Small intestine (tissue), 7 donors: ENCODE results near the gene CNPY4. TPM values are rescaled to one million over a fixed set of nuclear protein-coding genes. Genes with fewer than 3 reads are reported as not detected.

Experiments
- DNase-seq, 2 donors: peaks; one replicate each; pipeline versions ENCODE4 v3.0.0 to v3.0.0-alpha.2; 2013
- FAIRE-seq: peaks from 2 replicates; lab custom pipeline; 2012; peaks lifted over from hg19 to GRCh38; lab: Jason Lieb, UNC
- H3K27ac ChIP-seq, 3 donors: one replicate each; pipeline ENCODE4 v1.5.1; 2013; ENCODE audit warnings: low read length in 2 of 3, mild to moderate bottlenecking in 2 of 3, control low read depth in 1 of 3, inconsistent platforms in 1 of 3, low read depth in 1 of 3, moderate library complexity in 1 of 3
- H3K27me3 ChIP-seq, 3 donors: one replicate each; pipeline ENCODE4 v1.6.1; 2013; ENCODE audit warnings: low read length in 3 of 3, inconsistent platforms in 1 of 3; ENCODE audit not compliant: control insufficient read depth in 3 of 3, insufficient read depth in 3 of 3
- H3K36me3 ChIP-seq, 3 donors: one replicate each; pipeline ENCODE4 v1.6.1; 2013; ENCODE audit warnings: low read length in 3 of 3, inconsistent platforms in 1 of 3, low read depth in 1 of 3, mild to moderate bottlenecking in 1 of 3, moderate library complexity in 1 of 3; ENCODE audit not compliant: control insufficient read depth in 3 of 3, insufficient read depth in 2 of 3
- H3K4me1 ChIP-seq, 3 donors: one replicate each; pipeline ENCODE4 v1.6.1; 2013; ENCODE audit warnings: low read length in 2 of 3, inconsistent platforms in 1 of 3, low read depth in 1 of 3, mild to moderate bottlenecking in 1 of 3, moderate library complexity in 1 of 3; ENCODE audit not compliant: control insufficient read depth in 3 of 3, insufficient read depth in 2 of 3
- H3K4me3 ChIP-seq, 3 donors: one replicate each; pipeline ENCODE4 v1.5.1; 2013; ENCODE audit warnings: low read length in 3 of 3, control low read depth in 1 of 3, inconsistent platforms in 1 of 3, low read depth in 1 of 3, mild to moderate bottlenecking in 1 of 3, moderate library complexity in 1 of 3
- H3K9me3 ChIP-seq, 2 donors: one replicate each; pipeline ENCODE4 v1.6.1; 2013; ENCODE audit warnings: low read depth in 1 of 2, low read length in 1 of 2; ENCODE audit not compliant: control insufficient read depth in 2 of 2, insufficient read depth in 1 of 2
- WGBS, 3 donors: extraction: QIAGEN DNeasy Blood & Tissue Kit; methylation state at CpG; one replicate each; pipeline ENCODE4 v1.1.7; 2013; 5-methylcytosine and 5-hydroxymethylcytosine counted together
- polyA plus RNA-seq, 4 donors: library from polyadenylated mRNA; stranded (reverse) in 3 of 4; unstranded in 1 of 4; fragments of 200-250 nt in 3 of 4; fragments of 120-200 nt in 1 of 4; gene quantifications; one replicate each; pipeline versions ENCODE4 v1.2.1 to v1.2.3, GENCODE V29; 2013
- donor health status: healthy with polysubstance abuse.
- donor health status: control.
- donor health status: control.
- donor health status: Bipolar disorder and iron deficiency.
- donor health status: healthy.

CNPY4 gene
- polyA plus RNA-seq, 4 donors = 2.5 to 14.0 (median 7.5) TPM

- Histone ChIP-seq H3K27ac (peak overlapping the region in 1 of 3 donors; percentile 91), H3K4me1 (peaks cover 2 to 17% (median 6%) of the 10 kb centered on the region in 3 donors), H3K4me3 (peak overlapping the region; percentile 55 to 68 (median 61)), H3K36me3 (peaks cover 0 to 23% (median 0%) of the 10 kb centered on the region in 3 donors), H3K9me3 (no peaks in the 10 kb centered on the region), H3K27me3 (no peaks in the 10 kb centered on the region)
- FAIRE-seq (no peak), DNase-seq (no peak)
- 17 to 20% (median 19%) methylated on average over 18 of the region's 18 CpGs for WGBS, 3 donors
Measured at GRCh38 chr7:100118388-100119071, 904 bp upstream of the CNPY4 start.

- WGBS, 3 donors = 22 to 42% (median 33%) methylated on average over 19 of the region's 19 CpGs
- FAIRE-seq (no peak), DNase-seq (peak in 1 of 2 donors; percentile 51)
- peak overlapping the region; percentile 50 to 68 (median 63) for H3K4me3 ChIP-seq
- no peaks in the 10 kb centered on the region for H3K9me3 ChIP-seq
- no peaks in the 10 kb centered on the region for H3K27me3 ChIP-seq
- peak overlapping the region; percentile 59 to 91 (median 65) for H3K27ac ChIP-seq
- H3K36me3 ChIP-seq = peaks cover 0 to 7% (median 0%) of the 10 kb centered on the region in 3 donors
- H3K4me1 ChIP-seq = peaks cover 5 to 24% (median 6%) of the 10 kb centered on the region in 3 donors
Measured at GRCh38 chr7:100119970-100120732, 717 bp downstream of the CNPY4 start.

GRCh38 chr7:100120733-100121036 is 1.3 kb downstream of the CNPY4 start:
- peak overlapping the region in 2 of 3 donors; percentile 25 to 91 for H3K27ac ChIP-seq
- FAIRE-seq (no peak), DNase-seq (no peak)
- H3K36me3 ChIP-seq = peaks cover 0 to 5% (median 0%) of the 10 kb centered on the region in 3 donors
- WGBS, 3 donors = 33 to 55% (median 44%) methylated on average over 1 of the region's 1 CpG
- peaks cover 5 to 30% (median 6%) of the 10 kb centered on the region in 3 donors for H3K4me1 ChIP-seq
- peak overlapping the region in 1 of 3 donors; percentile 68 for H3K4me3 ChIP-seq
- H3K27me3 ChIP-seq = no peaks in the 10 kb centered on the region
- no peaks in the 10 kb centered on the region for H3K9me3 ChIP-seq

- FAIRE-seq (no peak), DNase-seq (peak in 1 of 2 donors; percentile 62)
- Histone ChIP-seq H3K27ac (no peak overlapping the region), H3K36me3 (peaks cover 0 to 5% (median 0%) of the 10 kb centered on the region in 3 donors), H3K9me3 (no peaks in the 10 kb centered on the region), H3K27me3 (no peaks in the 10 kb centered on the region), H3K4me3 (no peak overlapping the region), H3K4me1 (peaks cover 5 to 35% (median 6%) of the 10 kb centered on the region in 3 donors)
- 13 to 66% (median 34%) methylated on average over 12 to 13 of the region's 13 CpGs for WGBS, 3 donors
Measured at GRCh38 chr7:100122067-100122466, 2.6 kb downstream of the CNPY4 start.

- Histone ChIP-seq H3K36me3 (peaks cover 0 to 5% (median 0%) of the 10 kb centered on the region in 3 donors), H3K4me1 (peaks cover 5 to 35% (median 6%) of the 10 kb centered on the region in 3 donors), H3K27me3 (no peaks in the 10 kb centered on the region), H3K4me3 (no peak overlapping the region), H3K27ac (no peak overlapping the region), H3K9me3 (no peaks in the 10 kb centered on the region)
- DNase-seq = no peak
- FAIRE-seq = no peak
- 92 to 100% (median 96%) methylated on average over 1 of the region's 1 CpG for WGBS, 3 donors
Measured at GRCh38 chr7:100122568-100122967, 3.1 kb downstream of the CNPY4 start.

- FAIRE-seq = no peak
- H3K9me3 ChIP-seq = no peaks in the 10 kb centered on the region
- H3K4me1 ChIP-seq = peaks cover 5 to 36% (median 6%) of the 10 kb centered on the region in 3 donors
- no peak overlapping the region for H3K4me3 ChIP-seq
- DNase-seq = peak; percentile 39 to 70
- WGBS, 3 donors = 61 to 72% (median 69%) methylated on average over 4 of the region's 4 CpGs
- peak overlapping the region; percentile 17 to 97 (median 64) for H3K27ac ChIP-seq
- peaks cover 0 to 5% (median 0%) of the 10 kb centered on the region in 3 donors for H3K36me3 ChIP-seq
- H3K27me3 ChIP-seq = no peaks in the 10 kb centered on the region
Measured at GRCh38 chr7:100124301-100125230, 5.1 kb downstream of the CNPY4 start.

- 5 to 10% (median 6%) methylated on average over 28 to 29 of the region's 29 CpGs for WGBS, 3 donors
- H3K4me1 ChIP-seq = peaks cover 3 to 30% (median 5%) of the 10 kb centered on the region in 3 donors
Measured at GRCh38 chr7:100126239-100126930, 7.0 kb downstream of the CNPY4 start.

More at GRCh38 chr7:100126239-100126930, 7.0 kb downstream of the CNPY4 start:
- no peak for DNase-seq
- Histone ChIP-seq H3K4me3 (peak overlapping the region; percentile 60 to 94 (median 81)), H3K9me3 (no peaks in the 10 kb centered on the region), H3K27ac (peak overlapping the region; percentile 94 to 97 (median 95)), H3K36me3 (peaks cover 0 to 5% (median 0%) of the 10 kb centered on the region in 3 donors), H3K27me3 (no peaks in the 10 kb centered on the region)
- FAIRE-seq = no peak
